K562 (cell line): Measurements from ENCODE around the gene RACK1. TPM values are rescaled to one million over a fixed set of nuclear protein-coding genes. Genes with fewer than 3 reads are reported as not detected.

Source experiments
- ARID2 ChIP-seq: fragments of 450-650 bp; IDR thresholded peaks from 2 replicates; pipeline ENCODE4 v1.6.1; 2017; ENCODE audit warnings: antibody characterized with exemption, mild to moderate bottlenecking
- ASH1L ChIP-seq: fragments of 450-650 bp; IDR thresholded peaks from 2 replicates; pipeline ENCODE4 v1.6.1; 2018; ENCODE audit warnings: borderline replicate concordance, mild to moderate bottlenecking, low read depth; ENCODE audit not compliant: partially characterized antibody
- BACH1 ChIP-seq: fragments of 200-800 bp; sonication (Bioruptor generic); IDR thresholded peaks from 2 replicates; pipeline ENCODE4 v1.6.1; 2016; ENCODE audit warnings: missing genetic modification characterization, missing compliant biosample characterization
- BRD9 ChIP-seq: fragments of 450-650 bp; IDR thresholded peaks from 2 replicates; pipeline ENCODE4 v1.6.1; 2018; ENCODE audit warnings: low read depth; ENCODE audit not compliant: partially characterized antibody
- DACH1 ChIP-seq: fragments of 450-650 bp; IDR thresholded peaks from 2 replicates; pipeline ENCODE4 v1.6.1; 2018; ENCODE audit not compliant: partially characterized antibody
- ERF ChIP-seq: fragments of 450-650 bp; formaldehyde crosslinking; IDR thresholded peaks from 2 replicates; pipeline ENCODE4 v1.4.0; 2020; ENCODE audit warnings: mild to moderate bottlenecking, mixed read lengths
- EWSR1 ChIP-seq: fragments of 450-650 bp; IDR thresholded peaks from 2 replicates; pipeline ENCODE4 v1.6.1; 2018; ENCODE audit warnings: borderline replicate concordance, mild to moderate bottlenecking, low read depth, moderate library complexity; ENCODE audit not compliant: partially characterized antibody
- GATAD2A ChIP-seq: fragments of 450-650 bp; IDR thresholded peaks from 2 replicates; pipeline ENCODE4 v1.6.1; 2017
- HDAC2 ChIP-seq: fragments of 450-650 bp; IDR thresholded peaks from 2 replicates; pipeline ENCODE4 v1.6.1; 2016; ENCODE audit warnings: mild to moderate bottlenecking
- JUN ChIP-seq, 2 experiments: sonication (generic) in 1 of 2; formaldehyde crosslinking in 1 of 2; IDR thresholded peaks; 2 replicates each; pipeline versions ENCODE4 v1.6.1 to v1.8.0; 2012 to 2022; ENCODE audit warnings: borderline replicate concordance in 2 of 2, mild to moderate bottlenecking in 2 of 2, improper control_type of control experiment in 1 of 2, low read depth in 1 of 2, low read length in 1 of 2, missing genetic modification reagents in 1 of 2
- KHSRP ChIP-seq: fragments of 450-650 bp; IDR thresholded peaks from 2 replicates; pipeline ENCODE4 v1.6.1; 2017
- KLF10 ChIP-seq: fragments of 250-450 bp; sonication (Bioruptor Pico); IDR thresholded peaks from 2 replicates; pipeline ENCODE4 v1.6.1; 2021; ENCODE audit warnings: matching md5 sums
- MAZ ChIP-seq, 2 experiments: fragments of 450-650 bp in 1 of 2; sonication (generic) in 1 of 2; formaldehyde crosslinking; IDR thresholded peaks in 1 of 2; conservative IDR thresholded peaks in 1 of 2; 2 replicates each; pipeline versions ENCODE4 v1.4.0 to v1.5.0; 2020; ENCODE audit warnings: mild to moderate bottlenecking in 1 of 2, missing genetic modification reagents in 1 of 2
- MIER1 ChIP-seq: fragments of 450-650 bp; IDR thresholded peaks from 2 replicates; pipeline ENCODE4 v1.6.1; 2016; ENCODE audit warnings: antibody characterized with exemption, mild to moderate bottlenecking, low read depth
- POLR2A ChIP-seq: fragments of 450-650 bp; conservative IDR thresholded peaks from 2 replicates; pipeline ENCODE4 v1.6.1; 2016
- POLR2AphosphoS5 ChIP-seq: IDR thresholded peaks from 2 replicates; pipeline ENCODE4 v1.6.1; 2011; ENCODE audit warnings: mild to moderate bottlenecking, low read depth, low read length, moderate library complexity; ENCODE audit not compliant: control insufficient read depth, insufficient read depth
- RAD21 ChIP-seq, 2 experiments: fragments of 250-450 bp in 1 of 2; fragments of 450-650 bp in 1 of 2; sonication (Bioruptor Pico) in 1 of 2; formaldehyde crosslinking in 1 of 2; IDR thresholded peaks in 1 of 2; conservative IDR thresholded peaks in 1 of 2; 2 replicates each; pipeline versions ENCODE4 v1.4.0 to v1.8.0; 2020 to 2022; ENCODE audit warnings: mild to moderate bottlenecking in 2 of 2, moderate library complexity in 1 of 2
- SIN3A ChIP-seq, 2 experiments: fragments of 150-350 bp in 1 of 2; IDR thresholded peaks; 2 replicates each; pipeline ENCODE4 v1.6.1; 2011 to 2016; ENCODE audit warnings: borderline replicate concordance in 2 of 2, low read depth in 2 of 2, low read length in 2 of 2, mild to moderate bottlenecking in 2 of 2, moderate library complexity in 2 of 2; ENCODE audit not compliant: control insufficient read depth in 1 of 2
- SMAD2 ChIP-seq: fragments of 150-350 bp; IDR thresholded peaks from 2 replicates; pipeline ENCODE4 v1.6.1; 2014; ENCODE audit warnings: low read depth, mild to moderate bottlenecking, low read length
- SMARCA4 ChIP-seq: fragments of 450-650 bp; IDR thresholded peaks from 2 replicates; pipeline ENCODE4 v1.6.1; 2016
- ZBED1 ChIP-seq: IDR thresholded peaks from 2 replicates; pipeline ENCODE4 v1.6.1; 2014
- ZBTB8A ChIP-seq: fragments of 450-650 bp; IDR thresholded peaks from 2 replicates; pipeline ENCODE4 v1.6.1; 2018; ENCODE audit warnings: mild to moderate bottlenecking, moderate library complexity; ENCODE audit not compliant: partially characterized antibody
- ZNF174 ChIP-seq: fragments of 250-450 bp; sonication (Bioruptor Pico); IDR thresholded peaks from 2 replicates; pipeline ENCODE4 v1.4.0; 2020; ENCODE audit warnings: mild to moderate bottlenecking
- ZNF282 ChIP-seq: sonication (generic); formaldehyde crosslinking; IDR thresholded peaks from 2 replicates; pipeline ENCODE4 v1.8.1; 2023; ENCODE audit warnings: missing genetic modification reagents
- ZNF311 ChIP-seq: fragments of 250-450 bp; sonication (Bioruptor Pico); IDR thresholded peaks from 2 replicates; pipeline ENCODE4 v1.4.0; 2020; ENCODE audit warnings: mild to moderate bottlenecking, moderate library complexity
- ZNF77 ChIP-seq: fragments of 250-450 bp; sonication (Bioruptor Pico); IDR thresholded peaks from 2 replicates; pipeline ENCODE4 v1.5.0; 2020
- polyA plus RNA-seq, 8 experiments: library from polyadenylated mRNA; depleted of rRNA in 4 of 8; stranded (reverse) in 5 of 8; unstranded in 3 of 8; fragments of >200 nt; fragmentation: Nextera tagmentation in 2 of 8; fragmentation: Illumina TruSeq in 1 of 8; extraction: Ambion mirVana in 2 of 8; extraction: Trizol in 1 of 8; gene quantifications; 2 replicates each; pipeline versions ENCODE4 v1.2.1 to v1.2.3, GENCODE V29; 2011 to 2014; ENCODE audit warnings: inconsistent platforms in 1 of 8, missing spikeins in 1 of 8
- total RNA-seq, 7 experiments: library from RNA; depleted of rRNA in 6 of 7; stranded (reverse); fragments of >200 nt in 6 of 7; fragmentation: Illumina TruSeq in 2 of 7; extraction: Trizol in 2 of 7; gene quantifications; 2 replicates each; pipeline versions ENCODE4 v1.2.1 to v1.2.3, GENCODE V29; 2011 to 2021; ENCODE audit warnings: low replicate concordance in 1 of 7
- TF ChIP-seq, protein P1 (sequence below): fragments of 450-650 bp; formaldehyde crosslinking; IDR thresholded peaks from 2 replicates; pipeline ENCODE4 v1.4.0; 2022; ENCODE audit warnings: missing genetic modification characterization
- TF ChIP-seq, protein P2 (sequence below): sonication (generic); formaldehyde crosslinking; IDR thresholded peaks from 2 replicates; pipeline ENCODE4 v1.8.0; 2022; ENCODE audit warnings: mild to moderate bottlenecking, low read depth, missing genetic modification reagents
- TF ChIP-seq, protein P3 (sequence below): fragments of 250-450 bp; sonication (Bioruptor Pico); IDR thresholded peaks from 2 replicates; pipeline ENCODE4 v1.8.0; 2021; ENCODE audit warnings: borderline replicate concordance, mild to moderate bottlenecking, moderate library complexity; ENCODE audit not compliant: poor library complexity, severe bottlenecking

The RACK1 gene
- total and polyA plus RNA-seq, 9 of the 15 experiments (the other 6 are each of a cell fraction or from before 2014, with no cell fraction given) = 2,303 to 5,311 (median 3,833) TPM

- TF ChIP-seq BRD9 = no peak
- 0 out of 2 replicates have a peak, but pooled peaks have one; percentile 55 for TF ChIP-seq BACH1 (tag)
- peak; percentile 26 for TF ChIP-seq ASH1L
- no peak for TF ChIP-seq ZBED1
- TF ChIP-seq HDAC2 = no peak
- TF ChIP-seq ZNF174 = no peak
- no peak for TF ChIP-seq DACH1
- TF ChIP-seq SMAD2 = no peak
- TF ChIP-seq EWSR1 = no peak
- TF ChIP-seq ZNF282 (CRISPR knock-in tag) = no peak
- no peak for TF ChIP-seq KLF10
- TF ChIP-seq, protein P1, sequence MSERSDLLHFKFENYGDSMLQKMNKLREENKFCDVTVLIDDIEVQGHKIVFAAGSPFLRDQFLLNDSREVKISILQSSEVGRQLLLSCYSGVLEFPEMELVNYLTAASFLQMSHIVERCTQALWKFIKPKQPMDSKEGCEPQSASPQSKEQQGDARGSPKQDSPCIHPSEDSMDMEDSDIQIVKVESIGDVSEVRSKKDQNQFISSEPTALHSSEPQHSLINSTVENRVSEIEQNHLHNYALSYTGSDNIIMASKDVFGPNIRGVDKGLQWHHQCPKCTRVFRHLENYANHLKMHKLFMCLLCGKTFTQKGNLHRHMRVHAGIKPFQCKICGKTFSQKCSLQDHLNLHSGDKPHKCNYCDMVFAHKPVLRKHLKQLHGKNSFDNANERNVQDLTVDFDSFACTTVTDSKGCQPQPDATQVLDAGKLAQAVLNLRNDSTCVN (CRISPR knock-in tag) = peak; percentile 75; the same call in 1 of the 2 replicates
- TF ChIP-seq, protein P2, sequence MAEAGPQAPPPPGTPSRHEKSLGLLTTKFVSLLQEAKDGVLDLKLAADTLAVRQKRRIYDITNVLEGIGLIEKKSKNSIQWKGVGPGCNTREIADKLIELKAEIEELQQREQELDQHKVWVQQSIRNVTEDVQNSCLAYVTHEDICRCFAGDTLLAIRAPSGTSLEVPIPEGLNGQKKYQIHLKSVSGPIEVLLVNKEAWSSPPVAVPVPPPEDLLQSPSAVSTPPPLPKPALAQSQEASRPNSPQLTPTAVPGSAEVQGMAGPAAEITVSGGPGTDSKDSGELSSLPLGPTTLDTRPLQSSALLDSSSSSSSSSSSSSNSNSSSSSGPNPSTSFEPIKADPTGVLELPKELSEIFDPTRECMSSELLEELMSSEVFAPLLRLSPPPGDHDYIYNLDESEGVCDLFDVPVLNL = no peak
- TF ChIP-seq, protein P3, sequence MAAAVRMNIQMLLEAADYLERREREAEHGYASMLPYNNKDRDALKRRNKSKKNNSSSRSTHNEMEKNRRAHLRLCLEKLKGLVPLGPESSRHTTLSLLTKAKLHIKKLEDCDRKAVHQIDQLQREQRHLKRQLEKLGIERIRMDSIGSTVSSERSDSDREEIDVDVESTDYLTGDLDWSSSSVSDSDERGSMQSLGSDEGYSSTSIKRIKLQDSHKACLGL (CRISPR knock-in tag) = no peak
- TF ChIP-seq SIN3A (IDR thresholded peaks at IDR 0.05; ENCODE audit: borderline replicate concordance in 2 of 2, control insufficient read depth in 1 of 2, low read depth in 2 of 2, low read length in 2 of 2) = peak in 1 of 2 experiments; percentile 15; a peak in 1 of 4 replicates
- no peak for TF ChIP-seq ZBTB8A
- no peak for TF ChIP-seq MAZ (CRISPR knock-in tag; conservative IDR thresholded peaks at IDR 0.05 in 1 of 2, IDR thresholded peaks at IDR 0.05 in 1 of 2)
- TF ChIP-seq ZNF311 (CRISPR knock-in tag) = no peak
- TF ChIP-seq POLR2A = no peak
- TF ChIP-seq JUN (IDR thresholded peaks at IDR 0.05; ENCODE audit: borderline replicate concordance, low read depth, low read length) = no peak
- no peak for TF ChIP-seq JUN (CRISPR knock-in tag; IDR thresholded peaks at IDR 0.05; ENCODE audit: borderline replicate concordance)
- TF ChIP-seq GATAD2A = no peak
- TF ChIP-seq SMARCA4 = peak; percentile 20; the same call in 1 of the 2 replicates
- TF ChIP-seq ERF (CRISPR knock-in tag) = no peak
- 0 out of 4 replicates have a peak, but pooled peaks of 1 of the 2 experiments have one; percentile 9 for TF ChIP-seq RAD21 (CRISPR knock-in tag; conservative IDR thresholded peaks at IDR 0.05 in 1 of 2, IDR thresholded peaks at IDR 0.05 in 1 of 2)
- no peak for TF ChIP-seq ZNF77
- peak; percentile 37; the same call in 1 of the 2 replicates for TF ChIP-seq MIER1
- no peak for TF ChIP-seq ARID2
- TF ChIP-seq KHSRP = no peak
- TF ChIP-seq POLR2AphosphoS5 = no peak
Measured at GRCh38 chr5:181186986-181187499, 56.7 kb downstream of the RACK1 start (continued).
